Left ventricle myocardium superior (tissue), 1 donor: ENCODE data around the gene USP46. TPM values are rescaled to one million over a fixed set of nuclear protein-coding genes. Genes with fewer than 3 reads are reported as not detected.

Experiments
- ATAC-seq: fragments of 200-7000 bp; cut with Tn5 transposase; one replicate; pipeline ENCODE4 v1.9.1; 2020; ENCODE audit warnings: mild to moderate bottlenecking, moderate library complexity
- DNase-seq: peaks from one replicate; pipeline ENCODE4 v3.0.0-alpha.2; 2020
- intact Hi-C: fragments of 100-400 bp; cut with micrococcal nuclease; formaldehyde crosslinking; loops from one replicate; pipeline ENCODE4 v1.11.0; 2022
- long read RNA-seq: library from polyadenylated mRNA; unstranded; transcript quantifications from one replicate; pipeline ENCODE4 v2.0.0, GENCODE V29; 2021
- total RNA-seq: library from RNA; stranded (reverse); fragmentation: NEBNext Ultra II Directional; extraction: Animal tissue kit (Norgen Biotek cat#: 25700); gene quantifications from one replicate; pipeline ENCODE4 v1.2.1, GENCODE V29; 2021
- donor health status: DM: no; HTN: yes; CAD: no; lungs with severe emphysema.

USP46 gene
- total RNA-seq = 61.1 TPM
- long read RNA-seq, full-length matches to known transcripts = 65 of 86 reads
- long read RNA-seq, partial matches to known transcripts = 9 of 86 reads
- long read RNA-seq, other reads (novel, unspliced or antisense) = 12 of 86 reads

DNA sequence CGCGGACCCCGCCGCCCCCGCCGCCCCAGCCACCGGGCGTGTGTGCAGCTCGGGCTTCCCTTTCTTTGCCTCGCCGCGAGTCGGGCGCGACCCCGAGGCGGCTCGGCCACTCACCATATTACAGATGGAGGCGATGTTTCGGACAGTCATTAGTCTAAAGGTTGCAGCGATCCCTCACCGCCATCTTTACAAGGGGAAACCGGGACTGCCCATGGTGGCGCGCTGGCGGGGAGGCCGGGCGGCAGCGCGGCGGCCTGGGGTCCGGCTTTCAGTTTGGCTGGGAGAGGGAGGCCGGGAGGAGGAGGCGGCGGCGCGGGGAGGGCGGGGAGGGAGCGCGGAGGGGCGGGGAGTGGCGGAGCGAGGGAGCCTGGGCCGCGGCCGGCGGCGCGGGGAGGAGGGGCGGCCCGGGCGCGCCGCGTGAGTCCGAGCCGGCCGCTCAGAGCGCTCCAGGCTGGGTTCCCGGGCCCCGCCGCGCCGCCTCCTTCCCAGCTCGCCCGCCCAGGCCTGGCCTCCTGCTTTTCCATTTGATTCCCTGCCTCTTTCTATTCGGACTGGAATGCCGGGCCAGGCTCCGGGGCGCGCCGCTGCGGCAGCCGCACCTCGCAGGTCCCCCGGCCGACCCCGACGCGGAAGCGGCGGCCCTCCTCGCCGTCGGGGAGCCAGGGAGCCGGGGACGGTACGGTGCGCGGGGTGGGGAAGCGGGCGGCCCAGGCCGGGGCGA is at the start of gene USP46:
Gene USP46 (minus strand): TSS at position 301 of the 721 bp plus-strand sequence. CDS start 151 bp downstream, at position 150.
- ATAC-seq = peak; percentile 92
- intact Hi-C loops = no loop called here
- DNase-seq = peak; percentile 91

- intact Hi-C loops = no loop called here
- no peak for DNase-seq
- ATAC-seq = no peak
These were observed 45.6 kb upstream of the USP46 start for GRCh38 chr4:52704661-52705060.

DNA sequence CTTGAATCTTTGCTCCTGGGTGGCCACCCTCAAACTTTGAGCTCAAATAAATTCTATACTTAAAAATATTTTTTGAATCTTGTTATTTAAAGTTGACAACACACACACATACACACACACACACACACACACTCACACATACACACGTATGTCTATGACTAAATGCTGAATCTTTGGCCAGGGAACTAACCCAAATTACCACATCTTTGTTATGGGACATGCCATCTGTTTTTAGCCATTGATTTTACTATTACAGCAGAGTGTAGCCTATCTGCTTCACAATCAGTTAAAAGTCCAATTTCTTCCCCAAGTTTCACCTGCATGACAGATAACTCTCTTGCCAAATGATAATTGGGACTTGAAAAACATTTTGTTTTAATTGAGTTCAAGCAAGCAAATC is 45.0 kb upstream of the USP46 start:
- ATAC-seq (no peak), DNase-seq (no peak)
- intact Hi-C loops = no loop called here

- intact Hi-C loops = no loop called here
- DNase-seq (no peak), ATAC-seq (no peak)
These were observed 42.1 kb upstream of the USP46 start for GRCh38 chr4:52701207-52701606.

DNA sequence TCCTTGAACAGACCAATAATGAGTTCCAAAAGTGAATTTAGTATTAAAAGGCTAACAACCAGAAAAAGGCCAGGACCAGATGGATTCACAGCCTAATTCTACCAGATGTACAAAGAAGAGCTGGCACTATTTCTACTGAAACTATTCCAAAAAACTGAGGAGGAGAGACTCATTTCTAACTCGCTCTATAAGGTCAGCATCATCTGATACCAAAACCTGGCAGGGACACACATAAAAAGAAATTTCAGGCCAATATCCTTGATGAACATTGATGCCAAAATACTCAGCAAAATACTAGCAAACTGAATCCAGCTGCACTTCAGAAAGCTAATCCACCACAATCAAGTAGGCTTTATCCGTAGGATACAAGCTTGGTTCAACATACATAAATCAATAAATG is 35.8 kb upstream of the USP46 start:
- intact Hi-C loops = no loop called here
- ATAC-seq (no peak), DNase-seq (no peak)

DNA sequence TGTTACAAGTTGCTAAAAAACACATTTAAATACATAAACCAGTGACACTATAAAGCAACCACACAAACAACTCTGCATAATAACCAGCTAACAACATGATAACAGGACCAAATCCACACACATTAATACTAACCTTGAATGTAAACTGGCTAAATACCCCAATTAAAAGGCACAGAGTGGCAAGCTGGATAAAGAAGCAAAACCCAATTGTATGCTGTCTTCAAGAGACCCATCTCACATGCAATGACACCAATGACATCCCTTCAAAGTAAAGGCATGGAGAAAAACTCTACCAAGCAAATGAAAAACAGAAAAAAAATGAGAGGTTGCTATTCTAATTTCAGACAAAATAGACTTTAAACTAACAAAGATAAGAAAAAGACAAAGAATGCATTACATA is 34.4 kb upstream of the USP46 start:
- ATAC-seq = no peak
- no peak for DNase-seq
- intact Hi-C loops = no loop called here

- ATAC-seq = no peak
- no peak for DNase-seq
- intact Hi-C loops = no loop called here
These were observed 30.0 kb upstream of the USP46 start for GRCh38 chr4:52689096-52689495.

- intact Hi-C loops = no loop called here
- DNase-seq = no peak
- ATAC-seq = no peak
These were observed 28.6 kb upstream of the USP46 start for GRCh38 chr4:52687696-52688095.

DNA sequence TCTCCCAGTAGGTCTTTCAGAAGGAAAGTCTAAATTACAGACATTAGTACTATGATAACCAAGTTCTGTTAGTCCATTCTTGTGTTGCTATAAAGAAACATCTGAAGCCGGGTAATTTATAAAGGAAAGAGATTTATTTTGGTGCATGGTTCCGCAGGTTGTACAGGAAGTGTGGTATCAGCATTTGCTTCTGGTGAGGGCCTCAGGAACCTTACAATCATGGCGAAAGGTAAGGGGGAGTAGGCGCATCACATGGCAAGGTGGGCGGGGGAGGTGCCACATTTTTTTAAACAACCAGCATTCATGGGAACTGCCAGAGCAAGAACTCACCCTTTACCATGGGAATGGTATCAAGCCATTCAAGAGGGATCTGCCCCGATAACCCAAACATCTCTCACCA is 26.2 kb upstream of the USP46 start:
- intact Hi-C loops = no loop called here
- ATAC-seq (no peak), DNase-seq (no peak)

- no peak for DNase-seq
- ATAC-seq = no peak
- intact Hi-C loops = no loop called here
These were observed 25.8 kb upstream of the USP46 start for GRCh38 chr4:52684896-52685295.

- ATAC-seq (no peak), DNase-seq (no peak)
- intact Hi-C loops = no loop called here
These were observed 21.3 kb upstream of the USP46 start for GRCh38 chr4:52680381-52680780.

DNA sequence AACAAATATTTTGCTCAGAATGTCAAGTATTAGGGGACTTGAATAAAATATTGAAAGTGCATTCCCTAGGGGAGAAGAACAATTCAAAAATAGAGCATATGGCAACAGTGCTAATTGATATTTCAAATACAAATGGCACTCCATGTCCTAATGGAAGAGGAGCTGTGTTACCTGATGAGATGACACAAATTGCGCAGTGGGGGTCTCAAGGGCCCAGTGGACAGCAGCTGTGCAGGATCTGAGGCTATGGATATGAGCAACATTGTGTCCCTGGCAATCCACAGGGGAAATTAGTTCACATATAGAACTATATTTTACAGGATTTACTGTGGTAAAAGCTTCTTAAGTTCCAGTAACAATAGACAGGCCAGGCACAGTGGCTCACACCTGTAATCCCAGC is 17.4 kb upstream of the USP46 start:
- ATAC-seq (no peak), DNase-seq (no peak)
- intact Hi-C loops = no loop called here

- DNase-seq (no peak), ATAC-seq (no peak)
- intact Hi-C loops = no loop called here
These were observed 16.0 kb upstream of the USP46 start for GRCh38 chr4:52675111-52675510.

DNA sequence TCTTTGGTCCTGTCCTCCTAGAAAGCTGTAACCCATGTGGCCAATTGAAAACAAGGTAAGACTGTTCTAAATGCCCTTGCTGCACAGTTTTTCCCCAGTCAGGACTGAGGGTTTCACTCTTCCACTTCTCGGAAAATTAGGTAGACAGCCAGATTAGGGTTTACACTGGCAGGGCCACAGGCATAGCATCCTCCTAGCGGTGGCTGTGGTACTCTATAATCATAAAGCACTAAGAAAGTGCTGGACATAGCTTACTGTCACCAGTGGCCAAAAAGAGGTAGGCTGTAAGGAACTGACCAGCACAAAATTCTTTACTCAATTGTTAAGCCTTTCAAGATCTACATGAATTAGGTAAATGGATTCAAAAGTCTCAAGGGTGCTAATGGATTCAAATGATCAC is 11.6 kb upstream of the USP46 start:
- intact Hi-C loops = no loop called here
- DNase-seq (no peak), ATAC-seq (no peak)

DNA sequence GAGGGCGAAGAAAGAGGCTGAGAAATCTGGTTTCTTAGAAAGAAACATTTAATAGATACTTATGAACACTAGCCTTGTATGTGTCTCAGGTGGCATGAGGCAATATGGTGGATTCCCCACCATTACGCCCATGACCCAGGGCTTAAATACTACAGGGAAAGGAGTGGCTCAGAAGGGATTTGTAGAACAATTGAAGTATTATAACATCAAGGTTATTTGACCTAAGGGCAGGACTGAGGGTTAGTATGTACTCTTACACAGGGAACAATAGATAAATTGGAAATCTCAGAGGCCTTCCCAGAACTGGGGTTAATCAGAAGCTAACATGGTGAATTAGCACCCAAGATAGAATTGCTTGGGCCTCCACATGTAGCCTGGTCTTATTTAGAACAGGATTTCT is 11.0 kb upstream of the USP46 start:
- DNase-seq (no peak), ATAC-seq (no peak)
- intact Hi-C loops = no loop called here

- intact Hi-C loops = no loop called here
- ATAC-seq = peak; percentile 61
- no peak for DNase-seq
These were observed 6.5 kb upstream of the USP46 start for GRCh38 chr4:52665592-52665991.

DNA sequence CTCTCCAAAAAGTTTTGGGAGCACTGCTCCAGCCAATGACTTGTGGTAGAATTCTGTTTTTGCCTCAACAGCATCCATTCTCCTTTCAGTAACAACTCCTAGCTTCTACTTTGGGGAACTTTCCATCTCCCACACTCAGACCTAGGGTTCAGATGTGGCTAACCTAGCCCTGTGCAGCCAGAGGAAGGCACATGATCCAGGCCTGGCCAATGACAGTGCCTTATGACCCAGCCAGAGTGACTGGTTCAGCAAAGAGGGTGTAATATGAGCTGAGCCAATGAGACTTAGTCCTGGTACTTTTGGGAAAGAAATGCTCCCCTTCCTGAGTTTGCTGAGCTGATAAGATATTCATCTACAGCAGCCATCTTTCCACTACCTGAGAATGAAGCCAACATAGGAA is 5.4 kb upstream of the USP46 start:
- intact Hi-C loops = loop anchor here (5.0 kb wide), 1 partner anchor 117 kb away; no protein-coding TSS in a partner anchor
- ATAC-seq (no peak), DNase-seq (no peak)

- intact Hi-C loops = loop anchor here (5.0 kb wide), 1 partner anchor 115 kb away; no protein-coding TSS in a partner anchor
- DNase-seq (no peak), ATAC-seq (no peak)
These were observed 3.0 kb upstream of the USP46 start for GRCh38 chr4:52661966-52662690.

GRCh38 chr4:52660643-52661042 is 1.5 kb upstream of the USP46 start:
- DNase-seq (no peak), ATAC-seq (no peak)
- intact Hi-C loops = loop anchor here (5.0 kb wide), 1 partner anchor 113 kb away; no protein-coding TSS in a partner anchor

- DNase-seq = peak; percentile 90
- intact Hi-C loops = loop anchor here (5.0 kb wide), 1 partner anchor 112 kb away; no protein-coding TSS in a partner anchor
- ATAC-seq = peak; percentile 77
These were observed 691 bp upstream of the USP46 start for GRCh38 chr4:52659722-52660261.
